Measurements from ENCODE around the gene APOBEC3C.
"Not testable (repeated sequence)": the region's sequence is repeated elsewhere in the genome, so short reads cannot be mapped to it uniquely, and the experiment has no call there.

Gene APOBEC3C

DNA sequence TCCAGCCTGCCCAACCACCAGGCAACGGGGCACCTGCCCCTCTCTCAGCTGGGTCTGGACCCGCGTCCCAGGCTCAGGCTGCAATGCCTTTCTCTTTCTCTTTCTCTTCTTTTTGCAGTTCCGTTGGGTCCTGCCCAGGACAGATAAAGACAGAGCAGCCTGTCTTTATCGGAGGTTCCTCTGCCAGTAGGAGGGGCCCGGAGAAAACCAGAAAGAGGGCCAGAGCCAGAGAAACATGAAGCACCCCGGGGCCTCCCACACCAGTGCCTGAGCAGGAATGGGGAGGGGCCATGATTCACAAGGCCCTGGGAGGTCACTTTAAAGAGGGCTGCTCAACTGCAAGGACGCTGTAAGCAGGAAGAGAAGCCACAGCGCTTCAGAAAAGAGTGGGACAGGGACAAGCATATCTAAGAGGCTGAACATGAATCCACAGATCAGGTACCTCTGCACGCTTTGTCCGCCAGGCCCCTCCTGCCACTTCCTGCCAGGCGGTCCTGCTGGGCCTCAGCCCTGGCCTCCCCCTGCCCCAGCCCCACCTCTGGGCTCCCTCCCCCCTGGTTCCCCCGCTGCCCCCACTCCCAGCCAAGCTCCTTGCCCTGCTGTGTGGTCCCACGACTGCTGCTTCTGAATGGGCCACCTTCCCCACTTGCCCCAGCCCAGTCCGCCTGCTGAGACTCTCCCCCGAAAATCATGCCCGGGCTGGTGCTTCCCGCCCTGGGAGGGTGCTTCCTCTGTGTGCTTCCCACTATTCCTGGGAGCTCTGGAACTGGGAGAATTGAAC is at the start of gene APOBEC3C:
Gene APOBEC3C (plus strand): TSS at position 316 of the 781 bp plus-strand sequence. CDS start 106 bp downstream, at position 422.
- peak; percentile 89 for DNase-seq (ENCODE audit: low spot score)

DNA sequence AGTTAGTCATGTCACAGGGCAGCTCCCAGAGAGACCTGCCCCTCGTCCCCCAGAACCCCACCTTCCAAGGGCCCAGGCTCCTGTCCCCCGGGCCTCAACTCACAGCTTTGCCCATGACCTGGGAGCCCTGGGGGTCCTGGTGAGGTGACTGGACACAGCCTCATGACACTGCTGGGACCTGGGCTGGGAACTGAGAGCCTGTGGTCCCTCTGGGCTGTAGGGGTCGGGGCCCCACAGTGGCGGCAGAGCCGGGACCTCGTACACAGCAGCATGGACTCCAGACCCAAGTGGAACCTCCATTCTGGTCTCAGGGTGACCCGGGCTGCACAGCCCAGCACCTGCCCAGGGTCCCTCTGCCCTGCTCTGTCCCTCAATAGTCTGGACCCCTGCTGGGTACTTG is 49.8 kb upstream of the APOBEC3C start:
- DNase-seq (ENCODE audit: low spot score), result no peak

DNA sequence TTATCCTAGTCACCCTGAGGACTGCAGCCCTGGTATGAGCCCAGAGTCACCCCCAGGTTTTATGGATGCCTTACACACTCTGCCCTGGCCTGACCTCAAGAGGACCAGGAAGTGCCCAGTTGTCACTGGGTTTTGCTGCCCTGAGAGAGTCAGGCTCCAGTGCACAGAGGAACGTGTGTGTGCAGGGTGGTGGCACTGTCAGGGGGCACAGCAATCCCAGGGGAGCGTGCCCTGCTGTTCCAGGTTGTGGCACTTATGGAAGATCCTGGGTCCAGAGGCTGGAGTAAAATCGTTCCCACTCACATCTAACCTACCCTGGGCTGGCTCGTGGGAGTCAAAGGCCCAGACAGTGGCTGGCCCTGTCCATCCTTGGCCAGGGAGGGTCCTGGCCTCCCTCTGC is 49.1 kb upstream of the APOBEC3C start:
- no peak for DNase-seq (ENCODE audit: low spot score)

DNA sequence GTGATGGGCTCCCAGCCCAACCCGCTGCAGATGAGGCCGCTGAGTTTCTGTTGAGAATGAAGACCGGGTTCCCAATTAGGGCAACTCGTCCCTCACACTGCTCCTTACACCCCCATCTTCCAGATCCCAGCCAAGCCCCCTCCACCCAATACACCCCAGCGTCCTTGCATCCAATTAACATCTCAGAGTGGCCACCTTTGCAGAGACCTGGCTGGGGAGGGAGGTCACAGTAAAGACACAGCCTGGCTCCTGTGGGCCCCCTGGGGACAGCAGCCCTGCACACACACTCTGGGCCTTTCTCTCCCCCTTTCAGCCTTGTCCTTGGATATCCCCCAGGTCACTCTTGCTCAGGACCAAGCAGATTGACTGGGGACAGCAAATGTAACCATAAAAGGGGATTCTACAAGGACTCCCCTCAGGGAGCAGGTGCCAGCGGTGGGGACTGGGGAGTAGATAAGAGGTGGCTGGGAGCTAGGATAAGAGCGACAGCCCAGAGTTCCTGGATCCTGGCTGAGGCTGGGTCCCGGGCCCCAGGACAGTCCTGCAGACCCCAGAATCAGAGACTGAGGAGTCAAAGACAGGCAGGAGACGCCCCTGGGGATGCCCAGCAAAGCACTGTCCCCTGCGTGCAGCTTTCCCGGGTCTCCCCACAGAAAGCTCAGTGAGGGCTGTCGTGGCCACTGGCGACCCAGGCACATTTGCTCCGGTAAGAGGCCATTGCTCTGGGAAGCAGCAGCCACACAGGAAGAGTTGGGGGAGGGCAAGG is 48.3 kb upstream of the APOBEC3C start:
- DNase-seq (ENCODE audit: low spot score), result no peak

DNA sequence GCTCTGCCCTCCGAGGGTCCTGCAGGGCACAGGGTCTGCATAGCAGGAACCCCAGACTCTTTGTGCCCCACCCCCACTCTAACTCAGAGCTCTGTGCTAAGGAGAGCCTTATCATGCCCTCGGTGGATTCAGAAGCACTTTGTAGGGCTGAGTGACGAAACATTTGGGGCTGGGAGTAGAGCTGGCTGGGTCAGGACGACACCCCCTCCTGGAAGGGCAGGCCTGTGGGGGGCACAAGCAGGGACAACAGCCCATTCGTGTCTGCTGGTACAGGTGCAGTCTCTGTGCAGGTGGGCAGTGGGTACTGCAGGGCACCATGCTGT is 47.7 kb upstream of the APOBEC3C start:
- DNase-seq (ENCODE audit: low spot score), result no peak

DNA sequence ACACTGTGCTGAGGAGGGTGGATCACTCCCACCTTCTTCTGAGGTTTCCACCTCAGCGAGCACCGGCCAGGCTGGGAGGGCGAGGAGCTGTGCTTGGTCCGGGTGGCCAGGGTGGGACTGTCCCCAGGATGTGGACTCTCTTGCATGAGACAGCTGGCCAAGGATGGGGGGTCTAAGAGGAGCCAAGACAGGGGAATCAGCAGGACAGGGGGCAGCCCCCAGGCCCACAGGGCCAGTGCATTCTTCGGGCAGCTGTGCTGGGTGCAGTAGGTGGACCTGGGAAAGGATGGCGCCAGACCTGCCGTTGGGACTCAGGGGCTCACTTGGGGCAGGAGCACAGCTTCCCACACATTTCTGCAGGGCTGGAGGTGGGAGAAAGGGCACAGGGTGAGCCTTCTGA is 47.1 kb upstream of the APOBEC3C start:
- DNase-seq (ENCODE audit: low spot score), result no peak

DNA sequence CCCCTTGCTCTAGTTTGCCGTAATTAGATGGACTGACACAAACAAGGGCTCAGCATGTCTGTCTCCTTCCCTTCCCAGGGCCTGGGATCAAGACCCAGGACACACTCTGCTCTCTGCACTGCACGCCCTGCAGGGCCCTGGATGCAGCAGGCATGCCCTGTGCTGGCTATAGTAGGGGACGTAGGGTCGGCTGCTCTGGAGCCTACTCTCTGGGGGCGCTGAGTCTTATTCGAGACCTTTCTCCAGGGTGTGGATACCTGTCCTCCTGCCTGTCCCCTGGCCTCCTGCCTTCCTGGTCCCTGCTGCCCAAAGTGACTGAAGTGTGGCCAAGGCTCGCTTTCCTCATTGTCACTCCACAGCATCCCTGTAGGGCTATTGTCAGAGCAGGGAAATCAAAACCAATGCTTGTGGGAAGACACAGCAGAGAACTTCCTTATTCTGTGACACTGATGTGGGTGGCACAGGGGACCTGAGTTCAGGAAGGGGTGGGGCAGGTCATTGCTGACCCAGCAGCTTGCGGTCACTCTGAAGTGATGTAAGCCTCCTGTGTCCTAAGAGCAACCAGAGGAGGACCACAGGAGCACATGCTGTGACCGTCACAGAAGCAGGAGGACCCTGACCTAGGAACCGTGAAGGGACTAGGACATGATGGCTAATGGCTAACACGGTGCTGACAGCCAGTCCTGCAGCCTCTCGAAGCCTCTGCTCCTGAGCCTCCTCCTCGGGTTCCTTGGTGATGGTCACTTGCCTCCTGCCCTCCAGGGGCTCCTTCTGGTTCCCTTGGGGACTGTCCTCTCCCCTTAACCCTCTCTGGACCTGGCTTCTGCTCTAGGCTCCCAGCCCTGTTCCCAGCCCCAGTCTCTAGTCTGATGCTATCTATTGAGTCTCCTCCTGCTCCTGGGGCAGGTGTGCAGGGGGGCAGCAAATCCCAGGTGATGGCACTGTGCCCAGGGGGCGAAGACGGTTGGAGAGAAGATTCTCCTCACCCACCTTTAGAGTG is 46.3 kb upstream of the APOBEC3C start:
- DNase-seq (ENCODE audit: low spot score), result no peak

DNA sequence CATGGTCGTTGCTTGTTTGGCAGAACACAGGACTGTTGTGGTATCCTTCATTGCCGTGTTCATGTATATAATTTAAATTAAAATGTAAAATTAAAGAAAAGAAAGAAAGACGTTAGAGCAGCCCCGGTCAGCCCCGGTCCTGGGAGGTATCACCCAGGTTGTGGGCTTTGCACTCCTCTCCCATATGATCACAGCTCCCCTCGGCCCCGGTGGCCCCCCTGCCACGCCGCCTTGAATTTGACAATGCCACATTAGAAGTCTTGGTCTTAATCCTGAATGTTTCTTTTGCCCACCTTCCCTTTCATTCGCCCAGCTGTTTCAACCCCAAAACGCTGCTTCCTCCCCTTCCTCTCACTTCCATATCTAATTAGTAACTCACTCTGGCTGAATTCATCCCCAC is 45.3 kb upstream of the APOBEC3C start:
- no peak for DNase-seq (ENCODE audit: low spot score)

DNA sequence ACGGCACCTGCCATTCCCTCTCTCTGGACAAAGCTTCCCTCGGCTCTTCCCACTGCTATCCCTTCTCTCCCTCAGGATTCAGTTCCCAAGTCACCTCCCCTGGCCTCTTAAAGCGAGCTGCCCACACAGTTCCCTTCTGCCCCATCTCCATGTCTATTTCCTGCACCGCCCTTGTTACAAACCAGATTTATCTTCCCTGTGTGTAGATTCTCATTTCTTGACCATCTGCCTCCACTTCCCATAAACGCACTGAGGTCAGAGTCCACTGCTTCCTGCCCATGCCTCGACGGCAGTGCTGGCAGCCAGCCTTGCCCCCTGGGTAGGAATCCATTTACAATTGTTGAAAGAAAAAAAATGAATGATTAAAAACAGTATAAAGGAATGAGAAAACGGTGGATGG is 43.5 kb upstream of the APOBEC3C start:
- DNase-seq (ENCODE audit: low spot score), result no peak

DNA sequence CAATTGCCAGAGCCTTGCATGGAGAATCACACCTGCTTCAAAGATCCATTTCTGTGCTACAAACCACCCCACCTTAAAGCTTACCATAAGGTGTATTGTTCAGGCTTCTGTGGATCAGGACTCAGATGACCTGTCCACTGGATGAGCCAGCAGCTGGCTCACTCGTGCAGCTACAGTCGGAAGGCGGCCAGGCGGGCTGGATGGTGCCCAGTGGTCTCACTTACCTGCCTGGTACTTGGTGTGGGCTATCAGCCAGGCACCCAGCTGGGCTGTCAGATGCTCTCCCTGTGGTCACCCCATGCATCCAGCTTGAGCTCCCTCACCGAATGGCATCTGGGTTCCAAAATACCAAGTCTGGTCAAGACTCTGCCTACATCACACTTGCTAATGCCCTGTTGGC is 42.9 kb upstream of the APOBEC3C start:
- DNase-seq (ENCODE audit: low spot score), result no peak

DNA sequence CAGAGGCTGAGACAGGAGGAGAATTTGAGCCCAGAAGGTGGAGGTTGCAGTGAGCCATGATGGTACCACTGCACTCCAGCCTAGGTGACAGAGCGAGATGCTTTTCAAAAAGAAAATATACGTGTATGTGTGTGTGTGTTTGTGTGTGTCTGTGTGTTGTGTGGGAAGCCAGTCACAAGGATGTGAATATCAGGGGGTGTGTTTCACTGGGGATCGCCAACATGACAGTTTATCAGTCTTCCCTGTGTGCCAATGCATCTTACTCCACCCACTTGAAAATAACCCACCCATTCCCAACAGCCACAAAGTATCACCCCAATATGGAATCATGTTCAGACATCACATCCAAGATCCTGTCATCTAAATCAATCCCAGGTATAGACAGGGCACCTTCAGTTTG is 42.3 kb upstream of the APOBEC3C start:
- no peak for DNase-seq (ENCODE audit: low spot score)

DNA sequence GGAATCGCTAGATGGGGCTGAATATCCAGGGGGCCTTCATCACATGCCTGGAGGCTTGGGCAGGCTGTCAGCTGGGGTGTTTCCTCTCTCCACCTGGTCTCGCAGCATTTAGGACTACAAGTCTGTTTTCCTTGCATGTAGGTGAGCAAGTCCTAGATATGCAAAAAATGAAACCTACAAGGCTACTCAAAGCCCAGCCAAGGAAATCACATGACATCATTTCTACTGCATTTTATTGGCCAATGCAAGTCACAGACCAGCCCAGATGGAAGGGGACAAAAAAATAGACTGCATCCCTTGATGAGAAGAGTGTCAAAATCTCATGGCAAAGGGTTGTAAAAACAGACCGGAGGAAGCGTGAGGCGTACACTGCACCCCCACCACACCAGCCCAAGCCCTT is 41.5 kb upstream of the APOBEC3C start:
- no peak for DNase-seq (ENCODE audit: low spot score)

DNA sequence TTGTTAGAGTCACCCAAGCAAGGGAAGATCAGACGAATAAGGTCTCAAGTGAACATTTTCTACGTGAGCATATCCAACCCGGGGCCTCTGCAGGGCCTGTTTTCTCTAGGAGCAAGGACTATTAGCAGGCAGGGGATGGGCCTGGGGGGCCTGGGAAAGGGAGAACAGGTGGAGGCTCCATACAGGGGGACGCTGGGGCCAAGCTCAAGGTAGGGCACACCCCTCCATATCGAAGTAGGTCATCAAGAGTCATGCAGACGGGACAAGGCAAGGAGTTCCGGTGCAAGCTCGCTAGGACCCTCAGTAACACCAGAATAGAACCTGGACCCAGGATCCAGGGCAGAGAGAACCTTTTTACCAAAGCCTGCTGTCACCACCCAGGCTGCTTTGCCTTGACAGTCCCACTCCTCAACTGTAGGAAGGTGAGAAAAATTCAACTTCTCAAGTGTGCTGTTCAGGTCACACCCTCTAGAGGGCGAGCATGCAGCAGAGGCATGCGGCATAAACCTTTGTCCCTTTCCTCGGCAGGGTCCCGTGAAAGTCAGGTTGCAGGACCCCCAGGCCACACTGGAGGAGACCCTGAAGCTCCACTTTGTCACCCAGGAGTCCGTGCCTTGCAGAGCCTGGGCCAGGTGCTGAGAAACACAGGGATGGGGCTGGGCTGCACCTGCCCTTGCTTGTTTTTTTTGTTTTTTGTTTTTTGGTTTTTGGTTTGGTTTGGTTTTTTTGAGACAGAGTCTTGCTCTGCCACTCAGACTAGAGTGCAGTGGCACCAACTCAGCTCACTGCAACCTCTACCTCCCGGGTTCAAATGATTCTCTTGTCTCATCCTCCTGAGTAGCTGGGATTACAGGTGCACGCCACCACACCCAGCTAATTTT is 40.5 kb upstream of the APOBEC3C start:
- peak; percentile 60 for DNase-seq (ENCODE audit: low spot score)

DNA sequence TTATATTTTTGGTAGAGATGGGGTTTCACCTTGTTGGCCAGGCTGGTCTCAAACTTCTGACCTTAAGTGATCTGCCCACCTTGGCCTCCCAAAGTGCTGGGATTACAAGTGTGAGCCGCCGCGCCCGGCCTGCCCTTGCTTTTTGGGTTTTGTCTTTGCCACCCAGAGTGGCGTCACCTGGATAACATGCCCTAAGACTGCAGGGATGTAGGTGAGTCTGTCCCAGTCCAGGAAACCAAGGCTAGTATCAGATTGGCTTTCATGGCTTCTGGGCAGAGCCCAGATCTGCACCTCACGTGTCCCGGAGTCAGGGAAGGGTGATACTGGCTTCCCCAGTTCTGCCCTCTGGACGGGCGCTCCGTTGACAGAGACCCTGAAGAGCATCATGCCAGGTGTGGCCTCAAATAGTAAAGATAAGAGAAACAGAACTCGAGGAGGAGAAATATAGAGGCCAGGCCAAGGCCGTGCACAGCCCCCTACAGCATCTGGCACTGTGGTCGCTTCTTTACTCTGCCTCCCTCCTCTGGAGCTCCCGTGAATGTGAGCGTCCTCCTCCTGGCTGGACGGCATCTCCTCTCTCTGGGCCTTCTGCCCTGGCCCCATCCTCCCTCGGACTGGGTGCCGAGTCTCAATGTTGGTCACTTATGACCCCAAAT is 39.8 kb upstream of the APOBEC3C start:
- no peak for DNase-seq (ENCODE audit: low spot score)

DNA sequence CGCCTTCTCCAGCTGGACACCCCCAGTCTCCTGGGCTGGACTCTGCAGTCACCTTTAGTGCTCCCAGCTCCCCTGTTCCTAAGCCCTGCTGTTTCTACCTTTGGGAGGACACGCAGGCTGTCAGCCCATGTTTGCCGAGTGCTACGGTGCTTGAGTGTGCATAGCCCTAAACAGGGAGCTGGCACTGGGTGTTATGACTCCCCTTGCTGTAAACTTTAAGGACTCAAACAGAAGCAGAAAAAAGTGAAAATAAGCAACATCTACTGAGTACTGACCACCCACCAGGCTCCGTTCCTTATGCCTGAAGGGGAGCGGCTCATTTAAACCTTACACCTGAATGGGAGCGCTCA is 39.3 kb upstream of the APOBEC3C start:
- no peak for DNase-seq (ENCODE audit: low spot score)

DNA sequence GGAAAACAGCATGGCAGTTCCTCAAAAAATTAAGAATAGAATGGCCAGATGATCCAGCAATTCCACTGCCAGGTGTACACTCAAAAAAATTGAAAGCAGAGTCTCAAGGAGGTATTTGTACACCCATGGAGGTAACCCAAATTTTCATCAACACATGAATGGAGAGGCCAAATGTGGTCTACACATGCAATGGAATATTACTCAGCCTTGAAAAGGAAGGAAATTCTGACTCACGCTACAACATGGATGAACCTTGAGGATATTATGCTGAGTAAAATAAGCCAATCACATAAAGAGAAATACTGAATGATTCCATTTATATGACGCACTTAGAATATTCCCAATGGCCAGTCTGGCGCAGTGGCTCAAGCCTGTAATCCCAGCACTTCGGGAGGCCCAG is 36.8 kb upstream of the APOBEC3C start:
- DNase-seq (ENCODE audit: low spot score), result not testable (repeated sequence)

DNA sequence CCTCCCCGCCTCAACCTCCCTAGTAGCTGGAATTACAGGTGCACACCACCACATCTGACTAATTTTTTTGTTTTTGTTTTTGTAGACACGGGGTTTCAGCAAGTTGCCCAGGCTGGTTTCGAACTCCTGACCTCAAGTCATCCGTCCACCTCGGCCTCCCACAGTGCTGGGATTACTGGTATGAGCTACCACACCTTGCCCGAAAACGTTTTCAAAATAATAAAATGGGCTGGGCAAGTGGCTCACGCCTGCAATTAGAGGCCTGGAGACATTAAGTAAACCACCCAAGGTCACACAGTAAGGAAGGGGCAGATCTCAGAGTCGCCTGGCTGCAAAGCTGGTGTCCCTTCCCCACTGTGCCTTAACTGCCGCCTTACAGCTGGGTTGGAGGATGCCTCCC is 33.5 kb upstream of the APOBEC3C start:
- DNase-seq (ENCODE audit: low spot score), result not testable (repeated sequence)

DNA sequence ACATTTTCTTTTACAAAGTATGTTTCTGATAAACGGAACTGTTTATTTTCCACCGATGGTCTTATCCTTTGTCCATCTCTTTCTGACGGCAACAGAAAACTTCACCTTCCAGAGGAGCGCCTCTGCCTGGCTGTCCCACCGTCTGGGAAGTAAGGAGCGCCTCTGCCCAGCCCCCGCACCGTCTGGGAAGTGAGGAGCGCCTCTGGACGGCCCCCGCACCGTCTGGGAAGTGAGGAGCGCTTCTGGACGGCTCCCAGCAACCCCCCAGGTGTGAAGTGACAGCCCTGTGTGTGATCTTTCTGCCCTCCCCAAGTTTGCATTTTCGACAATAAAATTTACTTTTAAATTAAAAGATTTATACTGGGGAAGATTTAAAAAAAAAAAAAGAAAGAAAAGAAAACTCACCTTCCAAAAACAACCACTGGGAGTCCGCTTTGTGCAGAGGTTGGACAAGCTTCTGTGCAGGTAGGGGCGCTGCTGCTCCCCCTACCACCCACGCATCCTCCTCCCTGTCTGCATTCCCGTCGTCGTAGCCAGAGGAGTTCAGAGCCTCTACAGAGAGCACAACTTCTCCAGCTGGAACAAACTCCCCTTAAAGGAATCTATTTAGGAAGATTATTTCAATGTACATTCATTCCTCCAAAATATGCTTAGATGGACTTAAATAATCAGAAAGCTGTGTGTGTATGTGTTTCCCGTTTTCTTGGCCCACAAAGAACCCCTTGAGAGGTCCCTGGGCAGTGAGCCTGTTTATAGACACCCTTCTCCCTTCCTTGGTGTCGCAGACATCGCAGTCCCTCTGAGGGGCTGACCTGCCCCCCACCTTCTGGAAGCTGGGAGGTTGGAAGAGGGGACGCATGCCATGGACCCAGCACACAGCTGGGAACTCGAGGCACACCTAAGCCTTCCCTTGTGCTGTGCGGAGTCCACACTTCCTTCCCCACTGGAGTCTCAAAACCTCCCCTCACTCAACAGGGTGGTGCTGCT is 32.8 kb upstream of the APOBEC3C start:
- no peak for DNase-seq (ENCODE audit: low spot score)

DNA sequence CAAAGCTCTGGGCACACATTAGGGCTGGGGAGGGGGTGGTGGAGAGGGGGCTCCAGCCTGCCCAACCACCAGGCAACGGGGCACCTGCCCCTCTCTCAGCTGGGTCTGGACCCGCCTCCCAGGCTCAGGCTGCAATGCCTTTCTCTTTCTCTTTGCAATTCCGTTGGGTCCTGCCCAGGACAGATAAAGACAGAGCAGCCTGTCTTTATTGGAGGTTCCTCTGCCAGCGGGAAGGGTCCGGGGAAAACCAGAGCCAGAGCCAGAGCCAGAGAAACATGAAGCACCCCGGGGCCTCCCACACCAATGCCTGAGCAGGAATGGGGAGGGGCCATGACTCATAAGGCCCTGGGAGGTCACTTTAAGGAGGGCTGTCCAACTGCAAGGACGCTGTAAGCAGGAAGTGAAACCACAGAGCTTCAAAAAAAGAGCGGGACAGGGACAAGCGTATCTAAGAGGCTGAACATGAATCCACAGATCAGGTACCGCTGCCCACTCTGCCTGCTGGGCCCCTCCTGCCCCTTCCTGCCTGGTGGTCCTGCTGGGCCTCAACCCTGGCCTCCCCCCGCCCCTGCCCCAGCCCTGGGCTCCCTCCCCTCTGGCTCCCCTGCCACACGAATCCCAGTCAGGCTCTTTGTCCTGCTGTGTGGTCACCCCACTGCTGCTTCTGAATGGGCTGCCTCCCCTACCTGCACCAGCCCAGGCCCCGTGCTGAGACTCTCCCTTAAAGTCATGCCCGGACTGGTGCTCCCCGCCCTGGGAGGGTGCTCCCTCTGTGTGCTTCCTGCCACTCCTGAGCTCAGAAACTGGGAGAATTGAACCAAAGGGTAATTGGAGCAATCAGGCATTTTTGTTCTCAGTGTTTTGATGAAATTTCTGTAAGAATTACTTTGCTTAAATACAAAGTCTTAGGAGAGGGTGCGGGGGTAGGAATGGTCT is 31.8 kb upstream of the APOBEC3C start, which contains the start of gene APOBEC3B:
Gene APOBEC3B (plus strand): TSS at position 356 of the 936 bp plus-strand sequence. CDS start 107 bp downstream, at position 463.
- peak; percentile 92 for DNase-seq (ENCODE audit: low spot score)
